Posterior cingulate gyrus (tissue), 11 donors: ENCODE results near the gene SERINC2.

Experiments used
- DNase-seq, 10 donors: peaks; one replicate each; pipeline versions ENCODE4 v3.0.0 to v3.0.0-alpha.2; 2020 to 2021; ENCODE audit warnings: mixed read lengths in 3 of 10
- intact Hi-C: fragments of 100-400 bp; cut with DNase I; formaldehyde crosslinking; loops from one replicate; pipeline ENCODE4 v1.15.1; 2023

The SERINC2 gene

DNA sequence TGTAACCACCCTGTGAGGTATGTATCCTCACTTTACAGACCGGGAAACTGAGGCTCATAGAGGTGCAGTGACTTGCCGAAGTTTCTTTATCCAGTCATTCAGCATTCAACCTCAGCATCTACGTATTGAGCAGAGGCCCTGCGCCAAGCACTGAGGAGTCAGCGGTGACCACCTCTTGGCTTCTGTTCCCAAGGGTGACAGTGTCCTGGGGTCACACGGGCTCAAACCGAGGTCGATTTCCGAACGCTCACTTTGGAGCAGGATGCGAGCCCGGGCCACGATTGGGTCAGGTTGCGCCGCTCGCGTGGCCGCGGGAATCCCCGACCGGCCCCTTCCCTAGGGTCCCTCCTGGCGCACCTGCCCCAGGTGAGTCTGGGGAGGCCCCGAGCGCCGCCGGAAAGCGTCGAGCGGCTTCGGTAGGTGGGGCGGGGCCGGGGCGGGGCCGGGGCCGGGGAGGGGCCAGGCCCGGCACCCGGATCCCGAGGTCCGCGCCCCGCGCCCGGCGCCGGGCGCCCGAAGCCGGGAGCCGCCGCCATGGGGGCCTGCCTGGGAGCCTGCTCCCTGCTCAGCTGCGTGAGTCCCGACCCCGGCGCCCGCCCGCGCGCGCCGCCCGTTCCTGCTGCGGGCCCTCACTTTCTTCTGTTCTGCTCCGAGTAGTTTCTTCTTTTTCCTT is at the start of gene SERINC2:
SERINC2 (plus strand) TSS at position 482 of the 673 bp plus-strand sequence; CDS start at position 535, 53 bp downstream.
- intact Hi-C loops = no loop called here
- peak in 1 of 10 donors; percentile 53 for DNase-seq

DNA sequence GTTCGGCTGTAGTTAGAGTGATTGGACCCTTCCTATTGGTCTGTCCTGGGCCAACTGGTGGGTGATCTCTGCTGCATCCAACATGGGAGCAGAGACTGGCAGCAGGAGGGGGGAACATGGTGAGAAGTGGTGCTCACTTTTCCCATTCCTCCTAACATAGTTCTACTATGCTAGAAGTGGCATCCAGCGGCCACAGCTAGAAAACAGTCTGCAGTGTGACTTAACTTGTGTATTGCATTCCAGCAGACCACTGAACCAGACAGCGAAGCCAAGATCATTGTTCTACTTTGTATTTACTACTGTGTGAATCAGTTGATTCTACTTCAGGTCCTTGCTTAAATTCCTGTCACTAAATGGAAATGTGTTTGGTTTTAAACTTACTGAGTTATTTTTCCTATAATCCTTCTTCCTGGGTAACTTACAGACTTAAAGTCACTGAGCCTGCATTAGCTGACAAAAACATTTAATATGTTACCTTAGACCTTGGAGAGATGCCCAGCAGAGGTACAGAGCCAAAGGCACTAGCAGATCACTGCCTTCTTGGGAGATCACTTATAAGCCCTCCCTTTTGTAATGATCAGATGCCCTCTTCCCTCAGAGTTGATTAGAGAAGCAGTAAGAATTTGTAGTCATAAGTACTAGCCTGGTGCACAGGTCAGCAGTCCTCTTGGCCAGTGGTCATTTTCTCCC is 48.3 kb upstream of the SERINC2 start:
- peak in 1 of 10 donors; percentile 54 for DNase-seq
- intact Hi-C loops = no loop called here

DNA sequence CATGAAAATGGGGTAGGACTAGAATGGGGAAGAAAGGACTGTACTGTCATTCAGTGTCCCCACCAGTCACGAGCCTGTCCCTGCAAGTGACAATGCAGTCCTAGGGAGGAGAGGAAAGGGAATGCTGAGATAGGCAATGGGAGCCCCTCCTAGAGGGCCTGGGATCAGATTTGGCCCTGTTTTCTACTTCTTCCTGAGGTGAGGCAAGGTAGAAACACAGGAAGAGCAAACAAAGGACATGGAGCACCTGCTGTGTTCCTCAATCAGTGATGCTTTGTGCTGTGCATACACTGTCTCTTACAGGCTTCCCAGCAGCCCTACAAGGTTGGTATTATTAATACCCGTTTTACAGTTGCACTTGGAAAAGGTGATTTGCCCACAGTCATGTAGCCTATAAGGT is 46.2 kb upstream of the SERINC2 start:
- intact Hi-C loops = no loop called here
- DNase-seq = peak in 1 of 10 donors; percentile 37

DNA sequence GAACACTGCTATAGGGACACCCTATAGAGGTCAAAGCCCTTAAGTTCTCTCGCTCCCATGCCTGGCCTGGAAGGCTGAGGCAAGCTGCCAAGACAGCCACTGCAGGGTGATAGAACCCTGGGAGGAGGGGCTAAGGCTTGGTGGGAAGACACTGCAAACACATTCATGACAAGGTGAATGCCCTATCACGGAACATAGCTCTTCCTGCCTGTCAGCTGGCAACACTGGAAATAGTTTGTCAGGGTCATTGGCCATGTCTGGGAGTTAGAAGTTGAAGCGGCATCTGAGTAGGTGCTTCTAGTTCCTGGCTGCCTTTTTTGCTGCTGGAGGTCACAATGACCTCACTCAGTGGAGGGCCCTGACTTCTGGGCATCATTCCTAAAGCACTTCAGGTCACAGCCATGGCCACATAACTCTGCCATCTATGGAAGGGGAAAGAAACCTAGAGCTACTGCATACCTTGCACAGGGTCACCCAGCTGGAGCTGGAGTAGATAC is 44.4 kb upstream of the SERINC2 start:
- intact Hi-C loops = no loop called here
- DNase-seq = peak in 1 of 10 donors; percentile 30

DNA sequence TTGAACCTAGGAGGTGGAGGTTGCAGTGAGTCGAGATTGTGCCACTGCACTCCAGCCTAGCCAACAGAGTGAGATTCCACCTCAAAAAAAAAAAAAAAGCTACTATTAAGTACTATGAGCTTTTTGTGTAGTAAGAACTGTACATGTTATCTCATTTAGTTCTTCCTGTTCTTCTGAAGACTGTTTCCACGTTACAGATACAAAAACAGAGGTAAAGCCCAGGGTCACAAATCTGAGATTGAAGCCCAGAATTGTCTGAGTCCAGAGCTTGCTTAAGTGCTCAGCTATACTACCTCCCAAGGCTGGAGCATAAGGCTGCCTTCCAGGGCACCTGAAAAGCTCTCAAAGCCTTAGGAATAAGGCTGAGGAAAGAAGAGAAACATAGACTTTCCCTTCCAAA is 43.0 kb upstream of the SERINC2 start:
- DNase-seq = no peak

DNA sequence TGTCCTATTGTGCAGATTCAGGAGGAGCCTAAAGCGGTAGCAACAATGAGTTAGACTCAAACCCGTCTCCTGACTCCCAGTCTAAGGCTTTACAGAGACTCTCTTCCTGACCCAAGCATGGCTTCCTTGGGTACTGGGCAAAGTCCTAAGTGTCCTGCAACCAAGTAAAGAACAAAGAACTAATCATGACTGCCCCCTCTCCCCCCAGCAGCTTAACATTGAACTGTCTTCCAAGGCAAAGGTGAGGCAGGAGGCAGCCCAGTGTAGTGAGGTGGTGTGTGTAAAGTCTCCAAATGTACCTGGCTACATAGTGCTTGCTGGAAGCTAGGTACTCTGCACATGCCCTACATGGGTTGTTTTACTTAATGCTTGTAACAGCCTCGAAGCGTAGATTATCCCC is 42.4 kb upstream of the SERINC2 start:
- peak in 1 of 10 donors; percentile 15 for DNase-seq
- intact Hi-C loops = no loop called here

More for the DNA sequence above, 43.0 kb upstream of the SERINC2 start:
- intact Hi-C loops = no loop called here

DNA sequence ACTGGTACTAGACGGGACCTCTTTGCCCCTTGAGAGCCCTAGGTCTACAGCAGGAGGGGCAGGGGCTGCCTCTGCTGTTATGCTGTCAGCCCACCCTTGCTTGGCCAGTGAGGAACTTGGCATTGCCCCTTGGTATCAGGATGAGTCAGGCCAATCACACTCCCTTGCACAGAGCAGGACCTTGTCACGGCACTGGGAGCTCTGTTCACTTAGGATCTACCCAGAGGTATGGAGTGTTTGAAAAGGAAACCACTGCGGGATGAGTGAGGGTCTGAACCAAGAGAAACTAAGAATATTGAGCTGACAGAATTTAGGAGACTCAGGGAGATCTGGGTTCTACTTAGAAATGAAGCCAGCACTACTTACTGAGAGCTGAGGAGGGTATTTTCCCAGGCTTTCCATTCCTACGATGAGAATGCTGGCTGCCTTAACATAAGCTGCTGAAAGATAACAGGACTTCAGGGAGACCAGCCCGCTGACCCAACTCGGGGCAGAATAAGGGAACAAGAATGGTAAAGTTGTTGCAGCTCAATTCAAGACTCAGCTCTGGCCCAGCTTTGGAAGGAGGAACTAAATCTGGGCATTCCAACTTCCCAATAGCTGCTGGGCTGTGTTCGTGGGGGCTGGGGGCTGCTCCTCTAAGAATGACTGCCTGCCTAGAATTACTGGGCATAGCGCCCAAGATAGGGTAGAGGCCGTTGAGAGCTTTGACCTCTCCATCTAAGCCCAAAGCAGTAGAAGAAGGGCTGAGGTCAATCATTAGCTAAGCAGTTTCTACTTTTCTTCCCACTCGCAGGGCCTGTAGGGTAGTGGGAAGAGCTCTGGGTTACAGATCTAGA is 41.7 kb upstream of the SERINC2 start:
- intact Hi-C loops = no loop called here
- peak in 2 of 10 donors; percentile 12 to 67 for DNase-seq

DNA sequence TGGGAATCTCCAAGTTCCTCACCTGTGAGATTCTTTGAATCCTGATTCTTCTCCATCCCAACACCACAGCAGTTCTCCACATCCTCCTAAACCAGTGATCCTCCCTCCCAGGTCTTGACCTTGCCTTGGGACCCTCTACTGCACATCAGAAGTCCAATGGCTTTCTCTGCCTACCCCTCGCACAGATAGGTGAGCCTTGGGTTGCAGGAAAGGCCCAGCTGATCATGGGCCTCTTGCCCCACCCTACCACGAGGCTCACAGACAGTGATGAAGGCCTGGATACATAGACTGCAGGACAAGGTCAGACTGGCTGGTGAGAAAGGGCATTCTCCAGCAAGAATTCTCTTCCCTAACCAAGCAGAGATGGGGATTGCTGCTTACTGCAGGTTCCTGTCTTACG is 41.0 kb upstream of the SERINC2 start:
- intact Hi-C loops = no loop called here
- peak in 1 of 10 donors; percentile 72 for DNase-seq

DNA sequence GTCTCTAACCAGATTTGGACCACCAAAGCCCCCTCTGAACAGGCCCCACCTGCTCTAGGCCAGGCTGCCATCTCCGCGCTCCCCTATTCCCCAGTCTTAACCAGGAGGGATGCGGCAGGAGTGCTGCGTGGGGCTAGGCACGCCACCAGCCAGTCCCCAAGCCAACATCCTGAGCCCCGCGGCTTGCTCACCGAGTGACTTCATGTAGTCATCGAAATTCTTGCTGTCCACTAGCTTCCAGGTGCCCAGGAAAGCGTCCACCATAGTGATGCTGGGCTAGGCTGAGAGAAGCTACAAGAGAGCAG is 40.3 kb upstream of the SERINC2 start:
- intact Hi-C loops = no loop called here
- DNase-seq = no peak

DNA sequence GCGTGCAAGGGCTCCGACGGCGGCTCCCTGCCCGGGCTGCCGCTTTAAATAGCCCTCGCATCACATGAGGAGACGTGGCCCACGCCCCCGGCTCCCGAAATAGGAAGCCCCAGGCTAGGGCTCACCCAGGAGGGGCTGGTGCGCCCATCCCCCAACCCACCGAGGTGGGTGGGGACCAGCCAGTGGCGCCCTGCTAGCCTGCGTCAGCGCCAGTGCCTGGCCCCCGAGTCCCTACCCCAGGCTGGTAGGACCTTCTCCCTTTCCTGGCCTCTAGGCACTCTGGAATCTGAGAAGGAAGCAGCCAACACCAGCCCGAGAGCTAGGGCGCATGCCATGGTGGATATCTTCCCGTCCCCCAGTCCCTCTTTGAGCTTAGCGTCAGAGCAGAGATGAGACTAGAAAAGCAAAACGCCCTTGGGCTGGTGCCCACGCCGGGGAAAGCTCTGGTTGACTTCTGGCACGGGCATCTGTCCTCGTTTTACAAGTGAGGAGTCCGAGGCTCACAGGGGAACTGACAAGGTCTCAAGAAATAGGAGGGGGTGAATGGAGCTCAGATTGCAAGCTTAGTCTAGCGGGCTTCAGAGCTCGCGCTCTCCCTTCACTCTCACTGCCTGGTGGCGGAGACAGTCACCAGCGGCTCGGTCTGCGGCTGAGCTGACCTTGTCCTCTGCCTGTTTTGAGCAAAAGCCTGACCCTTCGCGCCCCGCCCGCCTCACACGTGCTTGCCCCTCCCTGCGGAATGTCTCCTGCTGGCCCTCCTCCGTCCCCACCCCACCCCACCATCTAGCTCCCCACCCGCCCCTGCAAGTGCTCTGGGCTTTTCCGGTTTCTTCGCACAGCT is 39.7 kb upstream of the SERINC2 start, which contains the start of gene FABP3:
FABP3 (minus strand) TSS at position 21 of the 841 bp plus-strand sequence. CDS start 62 bp downstream, outside the sequence.
- intact Hi-C loops = no loop called here
- DNase-seq = peak; percentile 64 to 97 (median 80)

DNA sequence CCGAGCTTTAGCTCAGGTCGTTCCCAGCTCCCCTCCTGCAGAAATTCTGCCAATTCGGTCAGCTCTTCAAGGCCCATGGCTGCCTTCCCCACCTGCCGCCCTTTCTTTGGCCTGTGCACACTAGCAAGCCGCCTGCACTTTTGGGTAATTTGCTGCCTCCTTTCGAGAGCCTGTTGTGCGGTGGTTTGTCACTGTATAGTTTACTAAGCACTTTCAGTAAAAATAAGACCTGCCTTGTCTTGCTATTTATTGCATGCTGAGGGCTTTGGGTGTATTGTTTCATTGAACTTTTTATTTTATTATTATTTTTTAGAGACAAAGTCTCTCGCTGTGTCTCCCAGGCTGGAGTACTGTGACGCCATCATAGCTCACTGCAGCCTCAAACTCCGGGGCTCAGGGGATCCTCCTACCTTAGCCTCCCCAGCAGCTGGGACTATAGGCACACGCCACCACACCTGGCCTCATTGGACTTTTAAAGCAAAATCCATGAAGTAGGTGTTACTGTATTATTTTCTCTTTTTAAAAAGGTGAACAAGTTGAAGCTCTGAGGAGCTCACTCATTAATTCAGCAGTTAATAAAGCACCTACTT is 39.0 kb upstream of the SERINC2 start:
- intact Hi-C loops = no loop called here

DNA sequence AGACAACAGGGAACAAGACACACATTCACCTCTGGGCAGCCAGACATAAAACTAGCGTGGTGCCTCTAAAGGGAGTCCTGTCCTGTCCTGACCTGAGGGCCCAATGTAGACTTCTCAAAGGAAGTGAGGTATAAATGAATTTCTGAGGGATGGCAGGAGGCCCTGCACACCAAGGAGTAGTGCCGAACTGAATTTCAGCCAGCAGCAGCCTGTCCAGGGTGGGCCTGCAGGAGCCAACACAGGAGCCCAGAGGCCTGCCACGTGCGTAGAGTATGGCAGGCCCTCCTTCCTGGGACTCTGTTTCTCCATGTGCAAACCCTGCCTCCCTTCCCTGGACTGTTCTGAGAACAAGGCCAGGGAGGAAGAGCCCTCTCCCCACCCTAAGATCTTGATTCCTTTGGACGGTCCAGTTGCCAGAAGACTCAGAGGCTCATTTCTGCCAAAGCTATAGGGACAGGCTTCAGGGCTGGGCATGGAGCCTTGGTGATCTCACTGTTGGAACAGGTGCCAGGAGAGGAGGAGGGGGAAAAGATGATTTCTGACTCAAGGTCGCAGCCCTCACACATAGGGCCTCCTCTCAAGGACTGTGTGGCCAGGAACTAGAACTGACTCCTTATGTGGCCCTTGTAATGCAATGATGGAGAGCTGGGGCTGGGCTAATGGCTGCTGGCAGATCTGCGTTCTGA is 38.4 kb upstream of the SERINC2 start:
- DNase-seq = peak in 2 of 10 donors; percentile 18 to 66
- intact Hi-C loops = no loop called here

More for the DNA sequence above, 39.0 kb upstream of the SERINC2 start:
- no peak for DNase-seq

DNA sequence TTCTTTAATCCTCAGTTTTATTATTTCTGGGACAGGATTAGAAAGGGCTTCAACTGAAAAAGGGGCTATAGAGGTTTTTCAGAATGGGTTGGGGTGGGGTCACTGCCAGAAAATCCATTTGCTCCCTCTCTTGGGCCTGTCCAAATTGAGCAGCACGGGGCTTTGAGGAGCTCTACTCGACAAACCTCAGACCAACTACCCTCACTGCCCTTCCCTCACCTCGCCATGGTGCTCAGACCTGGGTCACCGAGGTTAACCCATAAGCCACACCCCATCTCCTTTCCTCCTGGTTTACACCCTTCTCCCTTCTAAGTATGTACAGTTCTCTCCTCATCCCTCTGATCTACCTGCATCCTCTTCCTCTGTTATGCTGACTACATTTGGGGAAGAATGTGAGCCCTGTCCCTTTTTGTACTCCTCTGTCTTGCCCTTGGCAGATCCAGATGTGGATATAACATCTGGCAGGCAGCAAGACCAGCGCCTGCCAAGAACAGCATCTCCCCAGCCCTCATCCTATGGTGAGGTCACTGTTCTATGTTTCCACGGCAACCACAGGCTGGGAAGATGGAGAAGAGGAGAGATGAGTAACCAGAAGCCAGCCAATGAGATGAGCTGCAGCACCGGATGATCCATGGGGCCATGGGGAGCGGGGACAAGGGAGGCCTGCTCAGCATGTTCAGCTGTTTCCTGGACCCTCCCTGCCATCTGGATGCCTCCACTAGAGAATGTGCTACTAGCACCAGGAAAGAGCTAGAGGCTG is 36.5 kb upstream of the SERINC2 start:
- DNase-seq = peak; percentile 79 to 99 (median 90)
- intact Hi-C loops = no loop called here

DNA sequence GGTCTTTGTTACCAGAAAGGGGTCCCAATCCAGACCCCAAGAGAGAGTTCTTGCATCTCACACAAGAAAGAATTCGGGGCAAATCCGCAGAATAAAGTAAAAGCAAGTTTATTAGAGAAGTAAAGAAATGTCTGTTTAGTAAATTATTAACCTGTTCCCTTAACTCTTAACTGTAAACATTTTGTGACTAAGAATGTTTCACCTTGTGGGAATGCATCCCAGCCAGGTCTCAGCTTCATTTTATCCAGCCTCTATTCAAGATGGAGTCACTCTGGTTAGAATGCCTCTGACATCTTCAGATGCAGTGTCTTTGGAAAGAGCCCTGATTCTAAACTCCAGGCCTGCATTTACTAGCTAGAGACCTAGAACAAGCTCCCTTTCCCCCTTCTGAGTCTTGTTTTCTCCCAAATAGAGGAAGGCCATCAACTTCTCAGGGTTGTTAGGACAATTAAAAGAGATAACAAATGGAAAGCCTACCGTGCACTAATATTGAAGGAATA is 35.6 kb upstream of the SERINC2 start:
- intact Hi-C loops = no loop called here
- no peak for DNase-seq

DNA sequence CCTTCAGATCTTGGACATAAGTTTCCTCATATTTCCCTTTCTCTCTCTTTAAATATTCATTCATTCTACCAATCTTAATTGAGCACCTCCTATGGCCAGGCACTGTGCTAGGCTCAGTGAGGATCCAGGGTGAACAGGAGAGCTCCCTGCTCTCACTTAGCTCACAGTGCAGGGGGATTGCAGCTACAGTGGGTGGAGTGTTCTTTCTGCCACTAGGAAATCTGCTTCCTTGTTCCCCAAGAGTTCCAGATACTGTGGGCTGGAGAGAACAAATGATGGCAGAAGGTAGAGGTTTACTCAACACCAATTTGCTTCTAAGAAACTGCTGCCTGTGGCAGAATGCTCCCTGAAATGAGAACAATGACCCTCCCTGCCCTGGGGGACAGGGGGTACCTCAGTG is 35.0 kb upstream of the SERINC2 start:
- peak in 1 of 10 donors; percentile 49 for DNase-seq
- intact Hi-C loops = no loop called here

DNA sequence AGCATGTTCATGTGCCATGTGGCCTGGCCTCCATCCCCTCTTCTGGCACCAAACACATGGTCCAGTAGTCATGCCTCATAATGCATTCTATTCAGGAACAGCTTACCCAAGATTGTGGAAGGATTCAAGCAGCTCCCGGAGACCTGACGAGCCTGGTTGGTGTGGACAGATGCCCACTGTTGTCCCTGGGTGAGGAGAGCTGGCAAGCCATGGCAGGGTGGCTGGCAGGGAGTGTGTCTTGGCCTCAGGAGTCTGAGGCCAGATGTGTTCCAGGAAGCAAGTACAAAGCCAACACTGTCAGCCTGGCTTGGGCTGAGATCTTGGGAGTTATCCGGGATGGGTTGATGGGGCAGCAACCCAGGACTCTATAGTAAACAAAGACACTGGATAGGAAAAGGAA is 32.8 kb upstream of the SERINC2 start:
- peak in 4 of 10 donors; percentile 26 to 89 (median 38) for DNase-seq
- intact Hi-C loops = no loop called here

DNA sequence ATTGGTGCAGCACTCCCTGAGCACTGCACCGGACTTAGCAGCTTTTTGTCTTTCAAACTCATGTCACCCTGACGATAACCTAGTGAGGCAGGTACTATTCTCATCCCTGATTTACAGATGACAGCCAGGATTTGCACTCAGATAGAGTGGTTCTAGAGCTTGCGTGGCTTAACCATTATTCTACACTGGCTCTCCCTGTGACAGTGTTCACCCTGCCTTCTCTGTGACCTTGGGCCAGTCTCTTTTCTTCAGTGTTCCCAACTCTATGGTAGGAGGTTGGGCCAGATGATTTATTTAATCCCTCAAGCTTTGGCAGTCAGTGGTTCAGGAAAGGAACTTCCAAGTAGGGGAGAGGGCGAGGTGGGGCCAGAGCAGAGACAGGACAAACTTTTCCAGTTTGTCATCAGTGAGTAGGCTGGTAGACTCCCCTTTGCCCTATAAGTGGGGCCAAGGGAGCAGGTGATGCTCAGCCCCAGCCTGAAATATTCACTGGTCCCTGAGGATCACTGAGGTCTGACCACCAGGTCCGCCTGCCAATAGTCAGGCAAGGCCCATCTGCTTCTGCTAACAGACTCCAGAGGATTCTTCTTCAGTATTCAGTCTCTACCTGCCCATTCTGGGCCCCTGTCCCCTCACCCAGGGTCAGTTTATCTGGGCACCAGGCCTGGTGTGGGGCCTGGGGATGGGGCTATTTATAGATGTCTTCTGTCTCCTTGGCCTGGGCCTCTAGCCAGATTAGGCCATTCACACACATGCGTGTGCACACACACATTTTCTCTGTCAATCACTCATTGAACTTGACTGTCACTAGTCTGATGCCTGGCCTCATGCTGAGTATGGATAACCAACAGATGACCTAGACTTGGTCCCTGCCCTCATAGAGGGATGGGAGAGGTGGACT is 31.4 kb upstream of the SERINC2 start:
- peak in 1 of 10 donors; percentile 55 for DNase-seq
- intact Hi-C loops = no loop called here
